ENCODE results near the gene TBC1D32. TPM values are rescaled to one million over a fixed set of nuclear protein-coding genes. Genes with fewer than 3 reads are reported as not detected.

The TBC1D32 gene
- total RNA-seq, 1 experiment from 2014 or later, result 5.2 TPM

DNA sequence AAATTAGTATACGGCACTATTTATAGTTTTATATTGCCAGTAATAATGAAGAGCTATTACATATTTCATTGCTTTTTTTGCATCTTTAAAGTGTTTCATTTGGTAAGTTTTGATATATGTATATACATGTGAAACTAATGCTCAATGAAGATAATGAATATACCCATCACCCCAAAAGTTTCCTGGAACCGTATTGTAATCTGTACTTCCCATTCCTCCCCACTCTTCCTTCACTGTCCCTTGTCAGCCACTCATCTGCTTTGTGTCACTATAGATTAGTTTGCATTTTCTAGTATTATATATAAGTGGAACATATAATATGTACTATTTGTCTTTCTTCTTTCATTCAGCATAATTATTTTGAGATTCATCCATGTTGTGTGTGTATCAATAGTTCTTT is 10.3 kb upstream of the TBC1D32 start:
- POLR2A ChIA-PET, result no interaction called here
- TF ChIP-seq NFATC4 (CRISPR knock-in tag; IDR thresholded peaks at IDR 0.05) (no peak), PRRX2 (CRISPR knock-in tag; IDR thresholded peaks at IDR 0.05) (no peak), RELA (CRISPR knock-in tag; IDR thresholded peaks at IDR 0.05; ENCODE audit: borderline replicate concordance) (no peak), ZNF671 (CRISPR knock-in tag; IDR thresholded peaks at IDR 0.05) (no peak), KAT7 (CRISPR knock-in tag; IDR thresholded peaks at IDR 0.05; ENCODE audit: borderline replicate concordance) (no peak), FOXP1 (CRISPR knock-in tag; IDR thresholded peaks at IDR 0.05; ENCODE audit: borderline replicate concordance) (no peak), ZNF416 (CRISPR knock-in tag; IDR thresholded peaks at IDR 0.05) (no peak), NR1H2 (CRISPR knock-in tag; IDR thresholded peaks at IDR 0.05) (no peak), NFYB (CRISPR knock-in tag; conservative IDR thresholded peaks at IDR 0.05; ENCODE audit: low read depth) (no peak)
- TF ChIP-seq, protein P1, sequence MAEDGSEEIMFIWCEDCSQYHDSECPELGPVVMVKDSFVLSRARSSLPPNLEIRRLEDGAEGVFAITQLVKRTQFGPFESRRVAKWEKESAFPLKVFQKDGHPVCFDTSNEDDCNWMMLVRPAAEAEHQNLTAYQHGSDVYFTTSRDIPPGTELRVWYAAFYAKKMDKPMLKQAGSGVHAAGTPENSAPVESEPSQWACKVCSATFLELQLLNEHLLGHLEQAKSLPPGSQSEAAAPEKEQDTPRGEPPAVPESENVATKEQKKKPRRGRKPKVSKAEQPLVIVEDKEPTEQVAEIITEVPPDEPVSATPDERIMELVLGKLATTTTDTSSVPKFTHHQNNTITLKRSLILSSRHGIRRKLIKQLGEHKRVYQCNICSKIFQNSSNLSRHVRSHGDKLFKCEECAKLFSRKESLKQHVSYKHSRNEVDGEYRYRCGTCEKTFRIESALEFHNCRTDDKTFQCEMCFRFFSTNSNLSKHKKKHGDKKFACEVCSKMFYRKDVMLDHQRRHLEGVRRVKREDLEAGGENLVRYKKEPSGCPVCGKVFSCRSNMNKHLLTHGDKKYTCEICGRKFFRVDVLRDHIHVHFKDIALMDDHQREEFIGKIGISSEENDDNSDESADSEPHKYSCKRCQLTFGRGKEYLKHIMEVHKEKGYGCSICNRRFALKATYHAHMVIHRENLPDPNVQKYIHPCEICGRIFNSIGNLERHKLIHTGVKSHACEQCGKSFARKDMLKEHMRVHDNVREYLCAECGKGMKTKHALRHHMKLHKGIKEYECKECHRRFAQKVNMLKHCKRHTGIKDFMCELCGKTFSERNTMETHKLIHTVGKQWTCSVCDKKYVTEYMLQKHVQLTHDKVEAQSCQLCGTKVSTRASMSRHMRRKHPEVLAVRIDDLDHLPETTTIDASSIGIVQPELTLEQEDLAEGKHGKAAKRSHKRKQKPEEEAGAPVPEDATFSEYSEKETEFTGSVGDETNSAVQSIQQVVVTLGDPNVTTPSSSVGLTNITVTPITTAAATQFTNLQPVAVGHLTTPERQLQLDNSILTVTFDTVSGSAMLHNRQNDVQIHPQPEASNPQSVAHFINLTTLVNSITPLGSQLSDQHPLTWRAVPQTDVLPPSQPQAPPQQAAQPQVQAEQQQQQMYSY (CRISPR knock-in tag; IDR thresholded peaks at IDR 0.05), result no peak
- TF ChIP-seq, protein P2, sequence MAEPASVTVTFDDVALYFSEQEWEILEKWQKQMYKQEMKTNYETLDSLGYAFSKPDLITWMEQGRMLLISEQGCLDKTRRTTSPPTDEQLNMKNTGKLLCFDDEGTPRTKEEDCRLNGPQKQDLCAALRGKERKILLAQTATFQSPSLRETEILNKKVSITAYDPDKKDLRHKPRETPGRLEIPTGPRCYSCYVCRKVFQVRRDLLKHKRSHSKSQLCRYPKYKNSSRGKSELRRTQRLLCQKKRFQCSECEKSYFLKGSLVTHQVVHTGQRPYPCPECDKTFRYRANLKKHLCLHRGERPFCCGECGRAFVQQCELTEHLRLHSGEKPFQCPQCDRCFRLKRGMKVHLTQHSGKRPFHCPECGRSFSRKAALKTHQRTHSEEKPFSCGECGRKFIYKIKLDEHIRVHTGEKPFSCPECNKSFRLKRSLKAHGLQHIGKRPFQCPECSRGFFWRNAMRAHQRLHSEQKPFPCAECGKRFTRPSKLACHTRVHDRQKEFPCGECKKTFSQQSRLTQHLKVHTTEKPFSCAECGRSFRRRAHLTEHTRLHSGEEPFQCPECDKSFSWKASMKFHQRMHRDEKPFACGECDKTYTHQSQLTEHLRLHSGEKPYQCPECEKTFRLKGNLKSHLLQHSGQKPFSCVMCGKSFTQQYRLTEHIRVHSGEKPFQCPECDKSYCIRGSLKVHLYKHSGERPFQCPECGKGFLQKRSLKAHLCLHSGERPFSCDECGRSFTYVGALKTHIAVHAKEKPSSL (CRISPR knock-in tag; conservative IDR thresholded peaks at IDR 0.05), result no peak
- TF ChIP-seq, protein P3, sequence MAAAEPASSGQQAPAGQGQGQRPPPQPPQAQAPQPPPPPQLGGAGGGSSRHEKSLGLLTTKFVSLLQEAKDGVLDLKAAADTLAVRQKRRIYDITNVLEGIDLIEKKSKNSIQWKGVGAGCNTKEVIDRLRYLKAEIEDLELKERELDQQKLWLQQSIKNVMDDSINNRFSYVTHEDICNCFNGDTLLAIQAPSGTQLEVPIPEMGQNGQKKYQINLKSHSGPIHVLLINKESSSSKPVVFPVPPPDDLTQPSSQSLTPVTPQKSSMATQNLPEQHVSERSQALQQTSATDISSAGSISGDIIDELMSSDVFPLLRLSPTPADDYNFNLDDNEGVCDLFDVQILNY (CRISPR knock-in tag; IDR thresholded peaks at IDR 0.05), result no peak
- TF ChIP-seq, protein P4, sequence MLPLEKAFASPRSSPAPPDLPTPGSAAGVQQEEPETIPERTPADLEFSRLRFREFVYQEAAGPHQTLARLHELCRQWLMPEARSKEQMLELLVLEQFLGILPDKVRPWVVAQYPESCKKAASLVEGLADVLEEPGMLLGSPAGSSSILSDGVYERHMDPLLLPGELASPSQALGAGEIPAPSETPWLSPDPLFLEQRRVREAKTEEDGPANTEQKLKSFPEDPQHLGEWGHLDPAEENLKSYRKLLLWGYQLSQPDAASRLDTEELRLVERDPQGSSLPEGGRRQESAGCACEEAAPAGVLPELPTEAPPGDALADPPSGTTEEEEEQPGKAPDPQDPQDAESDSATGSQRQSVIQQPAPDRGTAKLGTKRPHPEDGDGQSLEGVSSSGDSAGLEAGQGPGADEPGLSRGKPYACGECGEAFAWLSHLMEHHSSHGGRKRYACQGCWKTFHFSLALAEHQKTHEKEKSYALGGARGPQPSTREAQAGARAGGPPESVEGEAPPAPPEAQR (CRISPR knock-in tag; IDR thresholded peaks at IDR 0.05), result no peak
- TF ChIP-seq, protein P5, sequence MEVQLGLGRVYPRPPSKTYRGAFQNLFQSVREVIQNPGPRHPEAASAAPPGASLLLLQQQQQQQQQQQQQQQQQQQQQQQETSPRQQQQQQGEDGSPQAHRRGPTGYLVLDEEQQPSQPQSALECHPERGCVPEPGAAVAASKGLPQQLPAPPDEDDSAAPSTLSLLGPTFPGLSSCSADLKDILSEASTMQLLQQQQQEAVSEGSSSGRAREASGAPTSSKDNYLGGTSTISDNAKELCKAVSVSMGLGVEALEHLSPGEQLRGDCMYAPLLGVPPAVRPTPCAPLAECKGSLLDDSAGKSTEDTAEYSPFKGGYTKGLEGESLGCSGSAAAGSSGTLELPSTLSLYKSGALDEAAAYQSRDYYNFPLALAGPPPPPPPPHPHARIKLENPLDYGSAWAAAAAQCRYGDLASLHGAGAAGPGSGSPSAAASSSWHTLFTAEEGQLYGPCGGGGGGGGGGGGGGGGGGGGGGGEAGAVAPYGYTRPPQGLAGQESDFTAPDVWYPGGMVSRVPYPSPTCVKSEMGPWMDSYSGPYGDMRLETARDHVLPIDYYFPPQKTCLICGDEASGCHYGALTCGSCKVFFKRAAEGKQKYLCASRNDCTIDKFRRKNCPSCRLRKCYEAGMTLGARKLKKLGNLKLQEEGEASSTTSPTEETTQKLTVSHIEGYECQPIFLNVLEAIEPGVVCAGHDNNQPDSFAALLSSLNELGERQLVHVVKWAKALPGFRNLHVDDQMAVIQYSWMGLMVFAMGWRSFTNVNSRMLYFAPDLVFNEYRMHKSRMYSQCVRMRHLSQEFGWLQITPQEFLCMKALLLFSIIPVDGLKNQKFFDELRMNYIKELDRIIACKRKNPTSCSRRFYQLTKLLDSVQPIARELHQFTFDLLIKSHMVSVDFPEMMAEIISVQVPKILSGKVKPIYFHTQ (CRISPR knock-in tag; IDR thresholded peaks at IDR 0.05), result no peak
- TF ChIP-seq, protein P6, sequence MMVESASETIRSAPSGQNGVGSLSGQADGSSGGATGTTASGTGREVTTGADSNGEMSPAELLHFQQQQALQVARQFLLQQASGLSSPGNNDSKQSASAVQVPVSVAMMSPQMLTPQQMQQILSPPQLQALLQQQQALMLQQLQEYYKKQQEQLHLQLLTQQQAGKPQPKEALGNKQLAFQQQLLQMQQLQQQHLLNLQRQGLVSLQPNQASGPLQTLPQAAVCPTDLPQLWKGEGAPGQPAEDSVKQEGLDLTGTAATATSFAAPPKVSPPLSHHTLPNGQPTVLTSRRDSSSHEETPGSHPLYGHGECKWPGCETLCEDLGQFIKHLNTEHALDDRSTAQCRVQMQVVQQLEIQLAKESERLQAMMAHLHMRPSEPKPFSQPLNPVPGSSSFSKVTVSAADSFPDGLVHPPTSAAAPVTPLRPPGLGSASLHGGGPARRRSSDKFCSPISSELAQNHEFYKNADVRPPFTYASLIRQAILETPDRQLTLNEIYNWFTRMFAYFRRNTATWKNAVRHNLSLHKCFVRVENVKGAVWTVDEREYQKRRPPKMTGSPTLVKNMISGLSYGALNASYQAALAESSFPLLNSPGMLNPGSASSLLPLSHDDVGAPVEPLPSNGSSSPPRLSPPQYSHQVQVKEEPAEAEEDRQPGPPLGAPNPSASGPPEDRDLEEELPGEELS (CRISPR knock-in tag; IDR thresholded peaks at IDR 0.05), result no peak
- ATAC-seq, result no peak
- no peaks in the 10 kb centered on the region for H3K27me3 Mint-ChIP-seq (ENCODE audit: low read depth)
- CTCF ChIA-PET, result no interaction called here
- no peak overlapping the region for H3K4me3 Mint-ChIP-seq
- no peaks in the 10 kb centered on the region for H3K4me1 Mint-ChIP-seq
- no peaks in the 10 kb centered on the region for H3K36me3 Mint-ChIP-seq
- H3K27ac Mint-ChIP-seq, result no peak overlapping the region
- H3K9me3 Mint-ChIP-seq, result no peaks in the 10 kb centered on the region
- DNase-seq (ENCODE audit: low spot score), result no peak

Data from WTC11 (cell line).